NCI-H774 (cell line): ENCODE measurements around the gene NAA35.
"Not testable (repeated sequence)": the region's sequence is repeated elsewhere in the genome, so short reads cannot be mapped to it uniquely, and the experiment has no call there.

Experiments used
- DNase-seq: peaks from one replicate; lab custom pipeline; 2025; lab: John Stamatoyannopoulos, UW

Gene NAA35

GRCh38 chr9:85944672-85945071, 3.7 kb downstream of the NAA35 start:
- no peak for DNase-seq

- no peak for DNase-seq
Measured at GRCh38 chr9:85949586-85950335, 8.8 kb downstream of the NAA35 start.

GRCh38 chr9:85959955-85960354, 19.0 kb downstream of the NAA35 start:
- DNase-seq: no peak

GRCh38 chr9:85960688-85961093, 19.7 kb downstream of the NAA35 start:
- peak; percentile 24 for DNase-seq

GRCh38 chr9:85964526-85964925, 23.6 kb downstream of the NAA35 start:
- no peak for DNase-seq

- no peak for DNase-seq
Measured at GRCh38 chr9:85964949-85965348, 24.0 kb downstream of the NAA35 start.

- no peak for DNase-seq
Measured at GRCh38 chr9:85969727-85970126, 28.8 kb downstream of the NAA35 start.

GRCh38 chr9:85971731-85972130, 30.8 kb downstream of the NAA35 start:
- no peak for DNase-seq

GRCh38 chr9:85973238-85973637, 32.3 kb downstream of the NAA35 start:
- no peak for DNase-seq

- DNase-seq: not testable (repeated sequence)
Measured at GRCh38 chr9:85974055-85974547, 33.2 kb downstream of the NAA35 start.

GRCh38 chr9:85978496-85978895, 37.5 kb downstream of the NAA35 start:
- DNase-seq: no peak

- no peak for DNase-seq
Measured at GRCh38 chr9:85981369-85981768, 40.4 kb downstream of the NAA35 start.

- no peak for DNase-seq
Measured at GRCh38 chr9:85984457-85984856, 43.5 kb downstream of the NAA35 start.

GRCh38 chr9:85987236-85987635, 46.3 kb downstream of the NAA35 start:
- no peak for DNase-seq

GRCh38 chr9:85994191-85994590, 53.2 kb downstream of the NAA35 start:
- no peak for DNase-seq

GRCh38 chr9:85995097-85995496, 54.2 kb downstream of the NAA35 start:
- no peak for DNase-seq

- no peak for DNase-seq
Measured at GRCh38 chr9:85995599-85995998, 54.7 kb downstream of the NAA35 start.

GRCh38 chr9:86005253-86005775, 64.4 kb downstream of the NAA35 start:
- no peak for DNase-seq

GRCh38 chr9:86009133-86009532, 68.2 kb downstream of the NAA35 start:
- DNase-seq: no peak

GRCh38 chr9:86020731-86021130, 79.8 kb downstream of the NAA35 start:
- DNase-seq: no peak

GRCh38 chr9:86021166-86021565, 80.2 kb downstream of the NAA35 start:
- DNase-seq: no peak

GRCh38 chr9:86022687-86023266, 81.8 kb downstream of the NAA35 start:
- DNase-seq: no peak

- DNase-seq: no peak
Measured at GRCh38 chr9:86027767-86028166, 86.8 kb downstream of the NAA35 start.
